Nephron progenitor cell (in vitro differentiated cells): ENCODE data around the gene MSI2.

Experiments
- DNase-seq: peaks from one replicate; pipeline ENCODE4 v3.0.0; 2021
- H3K27ac Mint-ChIP-seq: 2 replicates; pipeline ENCODE4 v1.8.0; 2021; ENCODE audit warnings: mild to moderate bottlenecking, moderate library complexity, mixed read lengths
- H3K27me3 Mint-ChIP-seq: 2 replicates; pipeline ENCODE4 v1.8.0; 2021; ENCODE audit warnings: mild to moderate bottlenecking, low read depth, mixed read lengths; ENCODE audit not compliant: poor library complexity
- H3K36me3 Mint-ChIP-seq: 2 replicates; pipeline ENCODE4 v1.8.0; 2021; ENCODE audit warnings: low read depth, mixed read lengths
- H3K4me1 Mint-ChIP-seq: 2 replicates; pipeline ENCODE4 v1.8.0; 2021; ENCODE audit warnings: mixed read lengths
- H3K4me3 Mint-ChIP-seq: 2 replicates; pipeline ENCODE4 v1.8.0; 2021; ENCODE audit warnings: mild to moderate bottlenecking, moderate library complexity, mixed read lengths
- H3K9me3 Mint-ChIP-seq: 2 replicates; pipeline ENCODE4 v1.8.0; 2021; ENCODE audit warnings: mild to moderate bottlenecking, moderate library complexity, mixed read lengths
- TF ChIP-seq, protein P1 (sequence below): fragments of 200-600 bp; sonication (generic); IDR thresholded peaks from 2 replicates; pipeline ENCODE4 v1.5.0; 2021; ENCODE audit warnings: antibody characterized with exemption

The MSI2 gene

DNA sequence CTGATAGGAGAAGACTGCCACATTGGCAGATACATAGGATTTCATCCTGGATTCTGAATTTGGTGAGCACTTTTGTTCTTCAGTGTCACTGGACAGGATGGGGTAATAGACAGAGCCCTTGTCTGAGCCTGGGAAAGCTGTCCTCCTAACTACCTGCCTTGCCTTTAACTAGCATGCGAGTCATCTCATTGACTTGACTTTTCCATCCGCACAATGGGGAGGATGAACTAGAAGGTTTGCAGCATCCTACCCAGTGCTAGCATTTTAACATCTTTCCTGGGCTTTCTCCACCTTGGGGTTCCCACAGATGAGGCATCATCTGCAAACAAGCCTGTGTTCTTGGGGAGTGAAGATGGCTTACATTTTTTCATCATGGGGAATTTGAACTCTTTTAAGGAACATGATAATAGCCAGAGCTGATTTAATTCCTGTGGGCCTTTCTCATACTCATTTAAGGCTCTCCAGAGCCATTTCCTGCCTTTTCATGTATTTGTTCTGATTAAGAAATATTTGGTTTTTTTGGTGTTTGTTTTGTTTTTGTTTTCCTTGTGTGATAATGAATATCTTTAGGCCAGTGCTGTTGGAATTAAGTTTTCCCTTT is 139.5 kb downstream of the MSI2 start:
- TF ChIP-seq, protein P1, sequence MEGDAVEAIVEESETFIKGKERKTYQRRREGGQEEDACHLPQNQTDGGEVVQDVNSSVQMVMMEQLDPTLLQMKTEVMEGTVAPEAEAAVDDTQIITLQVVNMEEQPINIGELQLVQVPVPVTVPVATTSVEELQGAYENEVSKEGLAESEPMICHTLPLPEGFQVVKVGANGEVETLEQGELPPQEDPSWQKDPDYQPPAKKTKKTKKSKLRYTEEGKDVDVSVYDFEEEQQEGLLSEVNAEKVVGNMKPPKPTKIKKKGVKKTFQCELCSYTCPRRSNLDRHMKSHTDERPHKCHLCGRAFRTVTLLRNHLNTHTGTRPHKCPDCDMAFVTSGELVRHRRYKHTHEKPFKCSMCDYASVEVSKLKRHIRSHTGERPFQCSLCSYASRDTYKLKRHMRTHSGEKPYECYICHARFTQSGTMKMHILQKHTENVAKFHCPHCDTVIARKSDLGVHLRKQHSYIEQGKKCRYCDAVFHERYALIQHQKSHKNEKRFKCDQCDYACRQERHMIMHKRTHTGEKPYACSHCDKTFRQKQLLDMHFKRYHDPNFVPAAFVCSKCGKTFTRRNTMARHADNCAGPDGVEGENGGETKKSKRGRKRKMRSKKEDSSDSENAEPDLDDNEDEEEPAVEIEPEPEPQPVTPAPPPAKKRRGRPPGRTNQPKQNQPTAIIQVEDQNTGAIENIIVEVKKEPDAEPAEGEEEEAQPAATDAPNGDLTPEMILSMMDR, result no peak
- DNase-seq, result no peak
- peaks cover 3% of the 10 kb centered on the region for H3K27me3 Mint-ChIP-seq
- peak overlapping the region; percentile 99 for H3K27ac Mint-ChIP-seq
- H3K4me1 Mint-ChIP-seq, result peaks cover 75% of the 10 kb centered on the region
- peaks cover 40% of the 10 kb centered on the region for H3K9me3 Mint-ChIP-seq
- peak overlapping the region; percentile 66 for H3K4me3 Mint-ChIP-seq
- H3K36me3 Mint-ChIP-seq, result peaks cover 46% of the 10 kb centered on the region

DNA sequence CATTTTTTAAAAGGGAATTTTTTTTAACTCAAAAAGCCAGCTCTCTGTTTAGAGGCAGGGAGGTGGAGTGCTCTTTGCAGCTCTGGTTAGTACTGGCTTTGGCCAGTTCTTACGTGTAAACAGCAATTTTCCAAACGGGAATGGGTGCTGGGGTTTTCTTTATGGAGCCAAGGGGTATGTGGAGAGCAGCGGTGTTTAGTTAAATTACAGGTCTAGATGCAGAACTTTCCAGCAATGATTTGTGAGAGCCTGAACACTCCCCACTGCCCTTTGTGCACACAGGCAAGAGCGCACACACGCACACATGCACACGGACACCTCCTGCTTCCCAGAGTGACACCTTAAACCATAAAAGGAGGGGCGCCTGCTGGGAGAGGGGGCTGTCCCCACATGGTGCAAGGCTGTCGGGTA is 140.2 kb downstream of the MSI2 start:
- TF ChIP-seq, protein P1, result no peak
- Mint-ChIP-seq H3K27me3 (peaks cover 3% of the 10 kb centered on the region), H3K9me3 (peaks cover 35% of the 10 kb centered on the region), H3K4me1 (peaks cover 75% of the 10 kb centered on the region), H3K4me3 (peak overlapping the region; percentile 66), H3K27ac (peak overlapping the region; percentile 99), H3K36me3 (peaks cover 39% of the 10 kb centered on the region)
- peak; percentile 57 for DNase-seq

DNA sequence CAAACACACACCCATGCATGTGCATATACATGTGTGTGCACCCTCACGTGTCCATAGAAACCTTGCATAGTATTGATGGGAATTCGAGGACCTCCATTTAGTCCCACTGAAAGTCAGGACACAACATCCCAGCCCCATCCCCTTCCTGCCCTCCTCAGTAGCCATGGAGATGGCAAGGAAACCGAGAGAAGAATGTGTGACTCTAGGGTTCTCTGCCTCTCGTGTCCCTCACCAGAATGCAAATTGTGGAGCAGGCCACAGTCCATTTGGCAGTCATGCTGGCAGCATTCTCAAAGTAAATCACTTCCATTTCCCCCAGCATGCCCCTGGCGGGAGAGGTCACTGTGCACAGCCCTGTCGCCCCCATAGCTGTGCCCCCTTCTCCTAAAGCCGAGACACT is 141.1 kb downstream of the MSI2 start:
- no peak for DNase-seq
- H3K36me3 Mint-ChIP-seq, result peaks cover 31% of the 10 kb centered on the region
- peaks cover 3% of the 10 kb centered on the region for H3K27me3 Mint-ChIP-seq
- no peak overlapping the region for H3K4me3 Mint-ChIP-seq
- TF ChIP-seq, protein P1, result no peak
- H3K9me3 Mint-ChIP-seq, result peaks cover 26% of the 10 kb centered on the region
- peak overlapping the region; percentile 99 for H3K27ac Mint-ChIP-seq
- peaks cover 79% of the 10 kb centered on the region for H3K4me1 Mint-ChIP-seq

DNA sequence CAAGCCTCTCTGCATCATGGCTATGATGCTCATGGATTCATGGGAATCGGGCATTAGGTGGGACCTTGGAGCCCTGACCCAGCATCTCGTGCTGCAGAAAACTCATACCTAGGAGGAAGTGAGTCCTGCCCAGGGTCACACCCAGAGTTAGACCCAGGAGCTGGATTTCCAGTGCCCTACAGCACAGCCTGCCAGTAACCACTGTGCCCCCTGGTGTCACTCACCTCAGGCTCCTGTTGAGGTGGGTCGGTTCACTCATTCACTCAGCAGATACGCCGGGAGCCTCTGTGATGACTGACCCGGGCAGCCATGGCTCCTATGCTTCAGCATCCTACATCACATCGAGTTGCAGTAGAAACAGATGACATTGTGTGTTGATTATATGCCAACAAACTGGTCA is 143.4 kb downstream of the MSI2 start:
- TF ChIP-seq, protein P1, result no peak
- Mint-ChIP-seq H3K27ac (no peak overlapping the region), H3K9me3 (peaks cover 4% of the 10 kb centered on the region), H3K36me3 (peaks cover 25% of the 10 kb centered on the region), H3K4me1 (peaks cover 94% of the 10 kb centered on the region), H3K4me3 (no peak overlapping the region), H3K27me3 (no peaks in the 10 kb centered on the region)
- DNase-seq, result no peak

DNA sequence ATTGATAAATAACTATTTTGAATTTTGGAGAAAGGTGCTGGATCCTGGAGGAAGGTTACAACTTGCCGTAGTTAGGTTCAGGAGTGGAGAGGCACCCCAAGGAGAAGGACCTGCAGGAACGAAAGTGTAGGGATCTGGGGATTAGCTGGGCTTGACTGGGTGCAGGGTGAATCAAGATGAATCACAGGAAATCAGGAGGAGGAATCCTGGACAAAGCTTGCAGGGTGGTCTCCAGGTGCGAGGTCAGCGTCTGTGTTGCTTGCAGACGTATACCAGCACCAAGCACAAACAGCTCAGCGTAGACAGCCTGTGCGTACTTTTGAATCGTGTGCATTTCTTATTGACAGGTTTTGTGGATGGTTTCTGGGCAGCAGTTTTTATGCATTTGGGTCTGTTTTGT is 144.3 kb downstream of the MSI2 start:
- no peaks in the 10 kb centered on the region for H3K9me3 Mint-ChIP-seq

More for the DNA sequence above, 144.3 kb downstream of the MSI2 start:
- Mint-ChIP-seq H3K4me3 (no peak overlapping the region), H3K36me3 (peaks cover 20% of the 10 kb centered on the region), H3K27ac (peak overlapping the region; percentile 17), H3K27me3 (no peaks in the 10 kb centered on the region), H3K4me1 (peaks cover 94% of the 10 kb centered on the region)
- no peak for DNase-seq
- TF ChIP-seq, protein P1, result no peak
